ENCODE data around the gene ARHGEF5.
"Not testable (repeated sequence)": the region's sequence is repeated elsewhere in the genome, so short reads cannot be mapped to it uniquely, and the experiment has no call there.

Gene ARHGEF5

DNA sequence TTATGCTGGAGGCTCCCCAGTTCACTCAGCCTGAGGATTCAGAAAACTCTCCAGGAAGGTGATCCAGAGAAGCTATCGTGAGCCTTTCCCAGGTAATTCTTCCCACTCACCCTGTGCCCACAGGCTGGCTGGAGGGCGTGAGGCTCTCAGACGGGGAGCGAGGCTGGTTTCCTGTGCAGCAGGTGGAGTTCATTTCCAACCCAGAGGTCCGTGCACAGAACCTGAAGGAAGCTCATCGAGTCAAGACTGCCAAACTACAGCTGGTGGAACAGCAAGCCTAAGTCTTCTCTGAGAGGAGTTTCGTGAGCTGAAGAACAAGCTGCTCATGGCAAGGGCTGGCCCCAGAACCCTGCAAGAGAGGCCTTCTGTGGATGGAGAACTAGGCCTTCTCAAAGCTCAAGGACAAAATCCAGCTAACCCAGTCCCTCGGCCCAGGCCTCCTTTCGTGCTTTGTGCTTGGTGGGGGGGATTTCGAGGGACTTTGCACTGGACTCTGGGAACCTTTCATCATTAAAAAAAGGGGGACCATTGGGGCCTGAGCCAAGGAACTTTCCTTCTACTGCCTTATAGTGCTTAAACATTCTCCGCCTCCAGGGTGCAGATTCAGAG, 24.7 kb downstream of the ARHGEF5 start:
- DNase-seq (ENCODE audit: low read depth in 2 of 2, low spot score in 1 of 2) = no peak

DNA sequence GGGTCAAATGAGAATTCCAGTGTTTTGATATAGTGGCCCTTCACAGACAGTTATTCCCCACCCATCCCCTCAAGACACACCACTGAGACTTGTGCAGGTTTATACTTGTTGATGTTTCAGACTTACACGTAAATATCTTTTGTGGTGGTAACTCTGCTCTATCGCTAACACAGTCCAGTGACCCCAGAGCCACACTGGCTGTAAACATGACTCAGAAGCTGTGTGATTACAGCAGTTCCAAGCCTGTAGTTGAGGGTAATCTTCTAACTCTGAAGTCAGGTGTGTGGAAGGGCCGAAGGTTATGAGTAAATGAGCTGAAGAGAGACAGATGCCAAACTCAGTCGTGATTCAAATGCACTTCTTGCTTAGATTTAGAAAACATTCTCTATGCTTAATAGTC, 28.9 kb downstream of the ARHGEF5 start:
- DNase-seq (ENCODE audit: low read depth in 2 of 2, low spot score in 1 of 2) = no peak

DNA sequence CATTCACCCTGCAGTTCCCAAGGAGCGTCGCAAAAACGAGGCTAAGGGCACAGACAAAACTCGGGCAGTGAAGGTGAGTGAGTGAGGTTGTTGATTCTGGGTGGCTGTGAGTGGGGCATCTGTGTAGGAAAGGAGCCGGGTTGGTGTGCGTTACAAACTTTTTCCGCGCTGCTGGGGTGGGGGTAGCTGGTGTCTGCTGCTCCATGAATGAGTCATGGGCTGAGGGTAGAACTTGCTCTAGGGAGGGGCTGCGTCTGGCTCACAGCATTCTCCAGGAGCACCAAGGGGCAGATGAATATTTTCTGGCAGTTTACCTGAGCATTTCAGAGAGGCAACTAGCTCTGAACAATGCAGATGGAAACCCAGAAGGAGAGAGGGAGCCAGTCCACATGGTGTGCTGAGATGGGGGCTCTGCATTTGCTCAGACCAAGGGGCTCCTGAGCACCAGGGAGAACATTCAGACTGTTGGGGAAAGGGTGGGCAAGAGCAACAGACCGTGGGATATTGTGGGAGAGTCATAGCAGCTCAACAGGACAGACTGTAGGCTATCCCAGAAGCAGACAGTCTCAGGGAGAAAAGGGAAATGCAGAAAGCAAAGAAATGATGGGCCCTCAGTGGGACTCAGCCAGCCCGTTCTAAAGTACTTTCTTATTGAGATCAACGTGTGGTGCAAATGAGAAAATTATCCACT, 29.5 kb downstream of the ARHGEF5 start:
- DNase-seq (ENCODE audit: low read depth in 2 of 2, low spot score in 1 of 2) = no peak

DNA sequence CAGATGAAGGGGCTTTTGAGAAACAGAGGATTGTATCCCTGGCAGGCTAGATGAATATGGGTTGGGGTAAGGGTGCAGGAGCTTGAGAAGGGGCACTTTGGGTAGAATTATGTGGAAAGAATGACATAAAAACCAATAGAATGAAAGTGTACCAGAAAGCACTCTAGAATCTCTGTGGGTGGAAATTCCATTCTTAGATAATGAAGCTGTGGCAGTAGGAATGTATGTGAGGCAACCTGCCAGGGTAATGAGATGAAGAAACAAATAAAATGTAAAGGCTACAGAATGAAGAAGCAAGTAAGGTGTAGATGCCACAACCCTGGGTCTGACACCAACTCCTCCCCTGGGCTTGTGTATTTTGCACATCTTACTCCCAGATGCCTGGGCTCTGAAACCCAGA, 31.5 kb downstream of the ARHGEF5 start:
- no peak for DNase-seq (ENCODE audit: low read depth in 2 of 2, low spot score in 1 of 2)

DNA sequence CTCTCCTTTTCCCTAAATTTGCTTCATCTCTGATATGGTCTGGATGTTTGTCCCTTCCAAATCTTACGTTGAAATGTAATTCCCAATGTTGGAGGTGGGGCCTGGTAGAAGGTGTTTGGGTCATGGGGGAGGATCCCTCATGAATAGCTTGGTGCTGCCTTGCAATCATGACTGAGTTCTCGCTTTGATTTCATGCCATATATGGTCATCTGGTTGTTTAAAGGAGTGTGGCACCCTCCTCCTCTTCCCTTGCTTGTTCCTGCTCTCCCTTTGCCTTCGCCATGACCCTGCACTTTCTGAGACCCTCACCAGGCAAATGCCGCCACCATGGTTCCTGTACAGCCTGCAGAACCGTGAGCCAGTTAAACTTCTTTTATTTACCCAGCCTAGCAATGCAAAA, 33.7 kb downstream of the ARHGEF5 start:
- no peak for DNase-seq (ENCODE audit: low read depth in 2 of 2, low spot score in 1 of 2)

DNA sequence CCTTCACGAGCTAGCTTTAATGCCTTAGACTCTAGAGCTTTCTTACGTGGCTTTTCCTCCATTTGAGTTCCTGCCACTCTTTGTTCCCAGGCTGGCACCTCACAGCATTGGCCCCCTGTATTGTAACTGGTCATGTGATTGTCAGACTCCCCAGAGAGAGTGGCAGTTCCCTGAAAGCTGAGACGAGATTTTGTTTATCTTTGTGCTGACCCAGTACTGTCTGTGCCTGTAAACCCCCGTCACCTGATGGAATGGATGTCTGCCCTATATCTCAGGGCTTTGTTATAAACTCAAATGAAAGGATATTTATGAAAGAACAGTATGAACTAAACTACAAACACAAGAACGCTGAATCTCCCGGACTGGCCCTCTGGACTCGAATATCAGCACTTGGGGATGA, 35.3 kb downstream of the ARHGEF5 start:
- DNase-seq (ENCODE audit: low read depth in 2 of 2, low spot score in 1 of 2) = no peak

DNA sequence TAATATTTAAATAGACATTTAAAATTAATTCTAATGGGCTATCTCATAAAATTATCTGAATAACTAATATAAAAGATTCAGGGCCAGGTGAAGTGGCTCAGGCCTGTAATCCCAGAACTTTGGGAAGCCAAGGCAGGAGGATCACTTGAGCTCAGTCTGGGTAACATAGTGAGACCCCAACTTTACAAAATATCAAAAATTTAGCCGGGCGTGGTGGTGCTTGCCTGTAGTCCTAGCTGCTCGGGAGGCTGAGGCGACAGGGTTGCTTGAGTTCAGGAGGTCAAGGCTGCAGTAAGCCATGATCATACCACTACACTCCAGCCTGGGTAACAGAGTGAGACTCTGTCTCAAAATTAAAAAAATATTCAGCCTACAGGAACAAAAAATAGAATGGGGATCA, 35.8 kb downstream of the ARHGEF5 start:
- DNase-seq (ENCODE audit: low read depth in 2 of 2, low spot score in 1 of 2) = no peak

DNA sequence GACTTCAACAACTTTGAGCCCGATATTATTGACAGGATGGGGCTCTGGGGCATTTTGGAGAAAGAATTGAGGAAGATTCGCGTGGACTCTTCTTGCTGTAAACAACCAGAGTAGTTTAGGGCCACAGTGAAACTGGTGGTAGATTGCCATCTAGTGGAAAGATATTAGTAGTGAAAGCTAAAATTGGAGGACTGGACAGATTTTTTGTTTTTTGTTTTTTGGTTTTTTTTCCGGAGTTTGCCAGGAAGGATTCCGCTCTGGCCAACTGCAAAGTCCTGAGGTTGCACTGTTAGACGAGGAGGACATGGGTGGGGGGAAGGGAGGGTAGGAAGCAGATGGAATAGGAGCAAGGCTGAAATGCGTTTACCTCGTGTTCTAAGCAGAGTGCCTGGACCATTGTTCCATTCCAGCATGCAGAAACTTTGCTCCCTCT, 36.6 kb downstream of the ARHGEF5 start:
- DNase-seq (ENCODE audit: low read depth in 2 of 2, low spot score in 1 of 2) = no peak

DNA sequence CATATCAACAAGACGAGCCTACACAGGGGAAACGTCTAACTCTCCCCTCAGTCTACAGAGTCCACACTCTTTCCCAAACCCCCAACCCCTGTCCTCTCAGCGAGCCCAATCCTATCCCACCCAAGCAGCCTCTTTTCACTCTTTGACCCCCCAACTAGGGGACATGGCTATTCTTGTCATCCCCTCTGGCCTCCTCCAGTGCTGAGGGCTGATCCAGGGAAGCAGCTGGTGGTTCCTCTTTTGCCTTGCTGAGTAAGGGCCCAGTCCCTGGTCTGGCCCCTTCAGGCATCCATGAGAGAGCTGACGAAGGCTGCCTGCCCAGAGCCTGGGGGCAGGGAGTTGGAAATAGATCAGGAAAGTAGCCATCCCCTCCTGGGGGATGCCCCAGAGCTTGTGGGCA, 41.9 kb downstream of the ARHGEF5 start:
- no peak for DNase-seq (ENCODE audit: low read depth in 2 of 2, low spot score in 1 of 2)

DNA sequence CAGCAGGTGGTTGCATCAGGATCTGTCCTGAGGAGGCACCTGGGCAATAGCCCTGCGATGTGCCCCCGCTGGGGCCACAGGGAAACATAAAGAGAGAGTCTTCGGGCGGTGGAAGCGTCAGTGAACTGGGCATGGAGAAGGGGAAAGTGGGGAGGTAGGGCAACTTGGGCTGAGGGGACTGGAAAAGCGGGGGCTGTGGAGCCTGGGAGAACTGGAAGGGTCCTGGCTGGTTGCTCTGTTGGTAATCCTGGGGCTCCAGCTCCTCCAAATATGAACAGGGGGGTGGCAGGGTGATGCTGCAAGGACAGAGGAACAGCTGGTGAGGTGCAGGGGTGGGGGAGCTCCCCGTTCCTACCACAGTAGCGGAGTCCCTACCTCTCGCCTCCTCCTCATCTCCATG, 43.1 kb downstream of the ARHGEF5 start:
- DNase-seq (ENCODE audit: low read depth in 2 of 2, low spot score in 1 of 2) = no peak

DNA sequence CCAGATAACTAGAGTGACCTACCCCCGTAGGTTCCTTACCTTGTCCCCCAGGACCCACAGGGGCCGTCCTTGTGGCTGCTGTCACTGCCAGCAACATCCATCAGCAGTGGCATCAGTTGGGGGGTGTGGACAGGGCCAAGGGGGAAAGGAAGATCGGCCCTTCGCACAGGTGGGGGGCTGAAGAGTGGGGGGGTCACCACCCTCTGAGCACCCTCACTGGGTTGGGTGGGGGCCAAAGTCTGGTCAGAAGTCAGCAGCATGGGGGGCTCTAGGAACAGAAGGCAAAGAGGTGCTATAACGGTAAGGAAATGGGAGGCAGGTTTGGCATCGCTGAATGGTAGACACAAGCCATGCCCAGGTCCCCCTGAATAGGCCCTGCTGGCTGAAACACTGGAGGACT, 43.7 kb downstream of the ARHGEF5 start:
- no peak for DNase-seq (ENCODE audit: low read depth in 2 of 2, low spot score in 1 of 2)

DNA sequence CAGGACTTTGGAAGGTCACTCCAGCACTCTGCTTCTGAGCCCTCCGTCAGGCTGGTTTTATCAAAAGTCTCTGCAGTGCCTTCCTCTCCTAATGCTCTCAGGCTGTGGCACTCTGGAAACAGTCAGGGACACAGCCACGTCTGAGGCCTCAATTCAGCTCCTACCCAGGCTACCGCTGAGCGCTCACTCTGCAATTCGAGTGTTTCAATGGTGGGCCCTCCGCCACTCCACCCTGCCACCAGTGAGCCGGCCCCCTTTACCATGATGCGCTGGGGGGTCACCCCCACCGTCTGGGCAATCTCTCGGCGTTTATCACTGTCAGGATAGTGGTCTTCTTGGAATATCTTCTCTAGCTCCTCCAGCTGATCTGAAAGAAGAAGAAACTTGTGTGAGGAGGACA, 44.7 kb downstream of the ARHGEF5 start:
- DNase-seq (ENCODE audit: low read depth in 2 of 2, low spot score in 1 of 2) = no peak

DNA sequence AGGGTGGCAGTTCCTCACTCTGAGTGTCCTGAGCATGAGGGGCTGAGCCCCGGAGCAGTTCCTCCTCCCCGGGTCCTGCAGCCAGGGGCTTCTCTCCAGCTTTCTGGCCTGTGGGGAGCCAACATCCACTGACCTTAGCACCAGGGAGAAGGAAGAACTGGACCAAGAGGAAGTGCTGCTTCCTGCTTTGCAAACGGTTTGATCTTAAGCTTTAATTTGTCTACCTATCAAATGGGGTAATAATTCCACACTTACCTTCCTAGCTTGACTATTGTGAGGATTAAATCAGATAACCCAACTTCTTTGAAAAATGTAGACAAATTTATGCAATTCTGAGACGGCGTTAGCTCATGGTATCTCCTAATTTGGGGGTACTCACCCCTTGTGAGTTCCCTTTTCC, 46.3 kb downstream of the ARHGEF5 start:
- no peak for DNase-seq (ENCODE audit: low read depth in 2 of 2, low spot score in 1 of 2)

DNA sequence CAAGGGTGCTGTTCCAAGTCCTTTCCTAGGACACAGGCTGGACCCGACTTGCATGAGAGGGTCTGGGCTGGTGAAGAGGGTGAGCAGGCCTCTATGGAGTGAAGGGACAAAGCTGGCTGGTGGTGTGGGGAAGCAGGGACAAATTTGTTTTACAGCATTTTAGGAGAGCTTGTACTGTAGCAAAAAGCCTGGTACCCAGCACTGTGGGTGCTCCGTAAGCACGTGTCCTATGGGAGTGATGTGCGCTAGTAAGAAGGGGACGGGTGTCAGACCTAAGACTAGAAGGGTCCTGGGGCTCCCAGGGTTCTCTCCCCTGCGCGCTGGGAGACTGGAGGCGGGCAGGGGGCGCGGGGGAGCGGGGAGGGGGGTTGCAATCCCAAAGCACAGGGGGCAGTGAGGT, 47.9 kb downstream of the ARHGEF5 start:
- DNase-seq (ENCODE audit: low read depth in 2 of 2, low spot score in 1 of 2) = no peak

DNA sequence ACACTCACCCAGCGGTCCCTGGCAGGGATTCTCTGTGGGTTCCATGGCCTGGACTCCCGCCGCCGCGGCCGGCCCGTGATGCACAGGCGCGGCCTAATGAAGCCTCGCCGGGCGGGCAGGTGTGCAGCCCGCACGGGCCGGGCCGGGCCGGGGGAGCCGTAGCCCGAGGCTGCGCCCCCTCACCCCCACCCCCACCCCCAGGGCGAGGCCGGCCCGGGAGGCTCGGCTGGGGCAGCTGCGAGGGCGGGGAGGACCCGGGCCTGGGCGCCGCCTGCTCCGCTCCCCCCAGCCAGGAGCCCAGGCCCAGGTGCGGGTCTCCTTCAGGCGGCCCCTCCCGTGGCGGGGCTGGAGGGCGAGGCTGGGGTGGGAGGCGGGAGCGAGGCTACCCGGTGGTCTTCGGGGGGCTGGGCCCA, 48.5 kb downstream of the ARHGEF5 start, which contains the start of gene NOBOX:
Gene NOBOX, minus strand, starts transcription at position 45 of the 413 bp plus-strand sequence.
- DNase-seq (ENCODE audit: low read depth in 2 of 2, low spot score in 1 of 2) = no peak

DNA sequence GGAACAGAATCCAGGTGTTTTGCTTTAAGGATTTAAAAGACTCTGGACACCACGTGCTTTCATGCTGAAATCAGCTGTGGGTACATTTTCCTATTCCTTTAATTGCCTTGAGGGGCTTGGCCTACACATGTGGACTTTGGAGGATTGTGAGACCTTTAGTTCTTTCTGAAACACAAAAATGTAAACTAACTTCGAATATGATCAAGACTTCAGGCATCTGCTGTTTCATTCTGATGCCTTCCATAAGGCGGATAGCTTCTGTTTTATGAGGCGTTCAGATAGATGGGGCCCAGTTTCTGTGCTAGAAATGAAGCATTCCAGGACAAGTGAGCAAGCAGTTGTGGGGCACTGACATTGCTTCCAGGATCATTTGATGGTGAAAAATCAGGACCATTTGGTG, 49.7 kb downstream of the ARHGEF5 start:
- DNase-seq (ENCODE audit: low read depth in 2 of 2, low spot score in 1 of 2) = no peak

DNA sequence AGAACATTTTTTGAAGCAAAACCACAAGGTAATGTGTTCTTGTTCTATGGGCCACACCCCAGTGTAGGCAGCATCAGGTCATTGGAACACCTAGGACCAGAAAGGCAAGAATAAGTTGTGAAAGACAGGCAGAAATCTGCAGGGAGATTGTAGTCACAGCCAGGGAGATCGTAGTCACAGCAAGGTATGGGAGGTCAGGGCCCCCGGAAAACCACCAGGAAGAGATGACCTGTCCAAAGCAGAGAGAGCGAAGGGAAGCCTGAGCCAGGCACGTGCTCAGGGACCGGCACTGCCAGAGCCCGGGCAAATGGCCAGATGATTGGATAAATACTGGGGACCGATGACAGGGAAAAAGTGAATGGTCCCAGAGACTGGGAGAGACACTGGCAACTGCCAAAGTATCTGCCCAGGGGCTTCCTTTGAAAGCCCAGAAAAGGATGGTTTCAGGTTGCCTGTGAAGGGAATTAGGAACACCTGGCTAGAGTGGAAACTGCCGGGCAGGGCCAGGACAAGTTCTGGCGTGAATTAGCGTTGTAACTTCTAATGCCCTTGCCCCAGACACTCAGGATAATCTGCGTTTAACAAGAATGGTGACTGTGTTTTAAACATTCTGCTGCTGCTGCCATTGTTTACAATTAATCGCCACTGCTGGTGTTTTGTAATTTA, 52.2 kb downstream of the ARHGEF5 start:
- DNase-seq (ENCODE audit: low read depth in 2 of 2, low spot score in 1 of 2) = no peak

DNA sequence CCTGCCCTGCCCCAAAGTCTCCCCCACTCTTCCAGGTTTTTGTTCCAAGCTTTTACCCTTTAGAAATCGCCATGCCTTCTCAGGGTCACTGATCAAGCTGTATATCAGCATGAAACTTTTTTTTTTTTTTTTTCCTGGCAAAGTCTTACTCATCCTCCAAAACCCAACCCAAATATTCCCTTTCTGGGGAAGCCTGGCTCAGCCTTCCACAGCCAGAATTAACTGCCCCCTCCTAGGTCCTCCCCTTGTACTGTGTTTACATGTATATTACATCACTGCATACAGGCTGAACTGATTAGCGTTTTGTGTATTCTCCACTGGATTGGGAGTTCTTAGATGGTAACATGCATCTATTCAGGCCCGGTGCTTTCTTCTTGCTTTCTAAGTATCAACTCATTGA, 52.9 kb downstream of the ARHGEF5 start:
- DNase-seq (ENCODE audit: low read depth in 2 of 2, low spot score in 1 of 2) = no peak

DNA sequence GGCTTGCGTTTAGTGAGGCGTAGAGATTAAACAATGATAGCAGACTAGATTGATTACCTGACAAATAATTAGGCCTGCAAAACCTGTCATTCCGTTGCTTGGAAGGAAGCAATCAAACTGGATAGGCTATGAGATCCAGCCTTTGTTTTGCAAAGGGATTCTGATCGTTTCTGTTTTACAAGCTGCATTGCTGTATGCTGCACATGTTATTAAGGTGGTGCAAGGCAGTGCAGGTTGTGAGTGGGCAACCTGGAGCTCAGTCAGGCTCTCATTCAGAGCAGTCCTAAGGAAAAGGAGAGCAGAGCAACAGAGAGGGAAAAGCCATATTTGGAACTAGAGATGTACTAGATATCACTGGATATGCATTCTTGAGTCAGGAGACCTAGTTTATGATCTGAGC, 55.2 kb downstream of the ARHGEF5 start:
- DNase-seq (ENCODE audit: low read depth in 2 of 2, low spot score in 1 of 2) = no peak

DNA sequence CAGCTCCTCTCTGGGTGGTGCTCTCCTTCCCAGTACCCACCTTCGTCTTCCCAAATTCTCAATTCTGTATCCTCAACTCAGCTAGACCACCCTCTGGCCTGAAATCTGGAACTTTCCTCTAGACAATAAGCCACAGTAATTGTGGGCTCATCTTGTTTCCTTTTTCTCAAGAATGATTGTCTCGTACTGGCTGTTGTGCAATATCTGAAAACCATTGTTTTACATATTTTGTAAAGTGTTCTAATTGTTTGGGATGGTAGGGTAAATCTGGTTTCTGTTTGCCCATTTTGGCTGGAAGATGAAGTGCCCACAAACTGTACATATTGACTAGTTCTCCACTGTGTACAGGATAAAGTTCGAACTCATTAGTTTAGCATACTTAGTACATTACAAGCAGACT, 59.6 kb downstream of the ARHGEF5 start:
- no peak for DNase-seq (ENCODE audit: low read depth in 2 of 2, low spot score in 1 of 2)

DNA sequence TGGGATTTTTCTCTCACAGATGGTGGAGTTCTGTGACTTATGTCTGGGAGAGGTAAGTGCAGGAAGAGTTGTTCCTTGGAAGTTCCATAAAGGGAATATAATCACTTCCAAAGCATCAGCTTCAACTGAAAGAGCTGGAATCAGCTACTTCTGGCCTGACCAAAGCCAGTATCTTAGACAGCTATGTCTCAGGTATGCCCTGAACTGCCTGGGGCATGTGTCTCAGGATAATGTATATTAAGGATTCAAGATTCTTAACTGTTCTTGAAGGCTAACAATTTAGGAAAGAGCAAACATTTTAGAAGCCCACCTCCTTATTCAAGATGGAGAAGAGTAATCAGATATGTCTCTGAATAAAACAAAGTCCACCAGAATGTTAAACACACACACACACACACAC, 60.7 kb downstream of the ARHGEF5 start:
- DNase-seq (ENCODE audit: low read depth in 2 of 2, low spot score in 1 of 2) = no peak

DNA sequence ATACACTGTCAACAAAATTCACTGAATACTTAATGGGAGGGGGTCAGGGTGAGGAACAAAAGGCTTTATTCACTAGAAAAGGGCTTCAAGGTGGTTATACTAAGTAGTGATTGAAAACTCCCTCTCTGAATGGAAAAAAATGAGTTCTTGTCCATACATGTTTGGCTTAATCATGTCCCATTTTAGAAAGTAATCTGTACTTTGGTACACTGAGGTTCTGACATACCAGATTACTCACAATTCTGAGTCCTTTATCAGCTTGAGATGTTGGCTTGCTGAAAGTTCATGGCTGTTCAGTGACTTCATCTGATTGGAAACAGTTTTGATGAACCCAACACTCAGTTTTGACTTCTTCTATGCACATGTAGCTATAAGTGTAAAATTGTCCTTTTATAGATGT, 61.1 kb downstream of the ARHGEF5 start:
- DNase-seq (ENCODE audit: low read depth in 2 of 2, low spot score in 1 of 2) = no peak

DNA sequence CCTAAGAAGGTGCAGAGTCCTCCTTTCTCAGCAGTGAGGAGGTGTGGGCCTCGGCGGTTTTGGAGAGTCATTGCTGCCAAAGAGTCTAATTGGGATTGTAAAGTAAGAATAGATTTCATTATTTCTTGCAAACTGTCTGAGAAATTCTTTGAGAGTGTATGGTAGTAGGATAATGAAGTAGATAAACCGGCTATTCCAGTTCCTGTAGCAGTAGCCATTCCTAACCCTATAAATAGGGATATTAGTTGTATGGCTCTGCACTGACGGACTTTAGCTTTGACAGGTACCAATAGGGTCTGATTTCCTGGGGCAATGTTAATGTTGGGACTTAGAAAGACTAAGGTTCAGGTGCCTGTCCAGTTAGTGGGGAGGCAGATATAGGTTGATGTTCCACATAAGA, 63.7 kb downstream of the ARHGEF5 start:
- DNase-seq (ENCODE audit: low read depth in 2 of 2, low spot score in 1 of 2) = not testable (repeated sequence)

Measured in stimulated activated CD8-positive, alpha-beta memory T cell treated with anti-CD3 and anti-CD28 coated beads, Interleukin-4, amount 100 ng/mL, for 1 hour (primary cell).